HG02981 (cell line): Measurements from ENCODE around the gene NECTIN3.

Source experiments
- ATAC-seq: cut with Tn5 transposase; IDR thresholded peaks from one replicate; pipeline ENCODE4 v1.9.1; 2021; ENCODE audit warnings: mild to moderate bottlenecking, moderate library complexity; ENCODE audit not compliant: unreplicated experiment

The NECTIN3 gene

DNA sequence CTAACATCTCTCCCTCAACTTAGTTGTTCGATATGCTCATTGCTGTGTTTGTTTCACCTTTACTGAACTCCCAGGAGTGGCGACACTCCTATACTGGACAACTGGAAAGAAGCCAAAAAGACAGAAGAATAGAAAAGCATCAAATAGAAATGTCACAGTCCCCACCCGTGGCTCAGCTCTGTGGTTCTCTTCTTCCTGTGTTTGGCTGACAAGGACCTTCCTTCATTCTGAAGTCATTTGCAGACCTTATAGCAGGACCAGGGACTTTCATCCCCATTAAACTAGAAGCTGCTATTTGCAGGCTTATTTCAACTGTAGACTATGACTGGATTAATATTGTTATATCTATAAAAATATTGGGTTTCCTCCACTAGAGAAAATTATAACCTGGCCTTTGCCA lies 125.9 kb downstream of the NECTIN3 start:
- no peak for ATAC-seq

DNA sequence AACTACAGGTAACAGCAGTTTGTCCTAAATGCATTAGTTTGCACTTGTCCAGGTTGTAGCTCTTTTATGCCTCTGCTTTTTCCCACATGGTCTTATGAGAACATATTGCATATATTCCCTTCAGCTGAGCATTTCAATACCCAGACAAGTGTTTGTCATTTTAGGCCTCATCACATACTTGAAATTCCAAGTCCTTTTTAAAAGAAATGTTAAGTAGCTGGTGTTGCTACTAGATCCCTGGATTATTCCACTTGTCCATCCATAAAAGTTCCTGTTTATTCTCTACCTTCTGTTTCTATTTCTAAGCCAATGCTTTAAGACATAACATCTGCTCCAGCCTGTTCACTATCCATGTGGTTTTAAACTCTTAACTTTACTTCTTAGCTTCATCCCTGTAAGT lies 128.4 kb downstream of the NECTIN3 start:
- ATAC-seq: no peak

- no peak for ATAC-seq
Measured at GRCh38 chr3:111210003-111210711, 138.5 kb downstream of the NECTIN3 start.

GRCh38 chr3:111210866-111211564 lies 139.4 kb downstream of the NECTIN3 start:
- no peak for ATAC-seq

GRCh38 chr3:111212511-111212910 lies 140.9 kb downstream of the NECTIN3 start:
- ATAC-seq: no peak

GRCh38 chr3:111215481-111215880 lies 143.9 kb downstream of the NECTIN3 start:
- no peak for ATAC-seq

DNA sequence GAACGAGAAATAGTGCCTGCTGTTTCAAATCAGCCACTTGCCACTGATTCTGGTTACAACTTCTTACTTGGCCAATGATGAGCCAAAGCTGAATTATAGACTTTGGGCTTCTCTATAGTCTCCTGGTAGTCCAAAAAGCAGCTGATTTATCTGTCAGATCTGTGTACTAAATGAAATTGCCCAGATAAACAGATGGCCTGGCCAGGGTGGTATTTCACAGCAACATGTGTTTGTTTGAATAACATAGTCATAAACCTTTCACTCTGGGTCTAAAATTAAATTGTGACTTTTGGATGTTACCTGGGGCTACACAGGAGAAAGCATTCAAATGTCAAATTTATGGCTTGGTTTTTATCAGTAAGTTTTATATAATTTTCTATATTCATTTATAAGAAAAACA lies 147.0 kb downstream of the NECTIN3 start:
- no peak for ATAC-seq

DNA sequence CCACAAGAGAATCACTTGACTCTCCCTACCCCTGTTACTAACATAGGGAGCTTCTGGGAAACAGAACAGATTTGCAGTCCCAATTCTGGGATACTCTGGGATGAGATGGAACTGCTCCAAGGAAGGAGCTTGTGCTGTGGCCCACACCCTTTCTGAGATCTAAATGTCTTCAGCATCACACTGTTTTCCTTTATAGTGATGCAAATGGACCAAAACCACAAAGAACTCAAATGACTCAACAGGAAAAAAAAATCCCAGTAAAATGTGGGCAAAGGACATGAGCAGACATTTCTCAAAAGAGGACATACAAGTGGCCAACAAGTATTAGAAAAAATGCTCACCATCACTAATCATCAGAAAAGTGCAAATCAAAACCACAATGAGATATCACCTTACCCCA lies 155.6 kb downstream of the NECTIN3 start:
- no peak for ATAC-seq

DNA sequence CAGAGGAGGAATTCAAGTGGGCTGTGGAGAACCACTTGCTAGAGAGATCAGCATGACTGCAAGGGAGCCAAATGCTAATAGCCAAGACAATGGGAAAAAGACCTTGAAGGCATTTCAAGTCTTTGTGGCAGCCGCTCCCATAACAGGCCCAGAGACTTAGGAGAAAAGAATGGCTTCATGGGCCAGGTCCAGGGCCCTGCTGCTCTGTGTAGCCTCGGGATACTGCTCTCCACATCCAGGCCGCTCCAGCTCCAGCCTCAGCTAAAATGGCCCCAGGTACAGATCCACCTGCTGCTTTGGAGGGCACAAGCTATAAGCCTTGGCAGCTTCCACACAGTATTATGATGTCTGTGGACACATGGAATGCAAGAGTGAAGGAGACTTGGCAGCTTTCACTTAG lies 157.7 kb downstream of the NECTIN3 start:
- no peak for ATAC-seq

DNA sequence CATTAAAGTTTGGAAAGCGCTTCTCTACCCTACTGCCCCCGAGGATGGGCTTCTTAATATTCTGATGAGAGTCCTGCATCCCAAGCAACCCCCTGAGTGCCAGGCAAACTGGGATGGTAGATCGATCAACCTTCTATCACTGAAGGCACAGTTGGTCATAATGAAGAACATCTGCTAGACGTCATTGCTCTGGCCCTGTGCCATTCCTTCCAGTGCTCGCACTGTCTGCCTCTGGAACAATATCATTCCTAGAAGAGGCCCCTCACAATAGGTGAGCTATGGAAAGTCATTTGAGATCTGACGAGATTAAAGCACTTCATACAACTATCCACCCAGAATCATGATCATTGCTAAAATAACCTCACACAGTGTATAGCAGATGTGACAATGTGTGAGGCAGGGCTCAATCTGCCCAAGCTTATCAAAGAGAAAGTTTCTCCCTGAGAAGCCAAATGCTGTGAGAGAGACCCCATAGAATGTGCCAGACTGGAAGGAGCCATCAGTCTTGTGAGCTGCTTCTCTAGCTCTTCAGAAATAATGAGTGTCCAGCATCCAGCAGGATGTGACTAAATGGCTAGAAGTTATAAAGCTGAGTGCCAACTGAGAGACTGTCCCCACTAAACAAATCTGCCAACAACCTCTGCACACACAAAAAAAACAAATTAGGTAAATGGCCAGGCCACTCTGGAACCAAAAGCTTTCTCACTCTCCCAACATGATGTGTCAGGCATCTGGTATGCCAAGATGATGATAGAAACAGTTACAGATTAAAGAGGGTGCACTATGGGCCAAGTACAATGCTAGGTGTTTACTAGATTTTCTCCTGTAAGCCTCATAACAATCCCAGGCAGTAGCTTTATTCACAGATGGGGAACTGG lies 165.5 kb downstream of the NECTIN3 start:
- ATAC-seq: no peak

DNA sequence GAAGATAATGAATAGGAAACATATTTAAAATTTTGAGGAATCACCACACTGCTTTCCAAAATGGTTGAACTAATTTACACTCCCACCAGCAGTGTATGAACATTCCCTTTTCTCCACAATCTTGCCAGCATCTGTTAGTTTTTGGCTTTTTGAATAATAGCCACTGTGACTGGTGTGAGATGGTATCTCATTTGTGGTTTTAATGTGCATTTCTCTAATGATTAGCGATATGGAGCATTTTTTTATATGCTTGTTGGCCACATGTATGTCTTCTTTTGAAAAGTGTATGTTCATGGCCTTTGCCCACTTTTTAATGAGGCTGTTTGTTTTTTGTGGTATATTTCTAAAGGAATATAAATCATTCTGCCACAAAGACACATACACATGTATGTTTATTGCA lies 166.3 kb downstream of the NECTIN3 start:
- no peak for ATAC-seq

DNA sequence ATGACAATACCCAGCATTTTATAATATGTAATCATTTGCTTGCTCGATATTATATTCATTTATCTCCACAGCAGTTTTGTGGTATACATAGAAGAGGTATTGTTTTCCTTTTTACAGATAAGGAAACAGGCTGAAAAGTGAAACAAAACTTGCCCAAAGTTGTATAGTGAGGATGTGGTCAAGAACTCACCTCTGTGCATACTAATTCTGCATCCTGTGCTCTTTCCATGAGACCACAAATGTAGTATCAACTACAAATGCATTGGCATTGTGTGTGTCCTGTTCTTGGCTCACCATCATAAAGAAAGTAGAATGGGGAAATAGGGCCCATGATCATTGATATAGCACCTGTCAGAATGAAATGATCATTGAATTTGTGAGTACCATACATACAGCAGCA lies 167.3 kb downstream of the NECTIN3 start:
- peak; percentile 99 for ATAC-seq

GRCh38 chr3:111241960-111242359 lies 170.3 kb downstream of the NECTIN3 start:
- ATAC-seq: no peak
